SJSA1 (cell line): ENCODE data around the gene MMGT1. TPM values are rescaled to one million over a fixed set of nuclear protein-coding genes. Genes with fewer than 3 reads are reported as not detected.

ENCODE experiments used
- total RNA-seq: library from RNA; depleted of rRNA; stranded (reverse); fragments of >200 nt; shearing (Covaris generic); gene quantifications from 2 replicates; pipeline ENCODE4 v1.2.3, GENCODE V29; 2014; rRNA removed

The MMGT1 gene
- total RNA-seq, 1 experiment from 2014 or later, result 39.4 TPM

Other genes with a start within 250 kb of the MMGT1 start
- gene CT45A3, start 205.8 kb downstream of the MMGT1 start, total RNA-seq, result not detected in 2 replicates
- not detected in 2 replicates for gene CT45A5, start 188.5 kb downstream of the MMGT1 start, total RNA-seq
- not detected in 2 replicates for gene CT45A6, start 171.2 kb downstream of the MMGT1 start, total RNA-seq
- gene CT45A2, start 154.0 kb downstream of the MMGT1 start, total RNA-seq, result not detected in 2 replicates
- gene CT45A7, start 136.7 kb downstream of the MMGT1 start, total RNA-seq, result not detected in 2 replicates
- gene CT45A8, start 119.5 kb downstream of the MMGT1 start, total RNA-seq, result not detected in 2 replicates
- not detected in 2 replicates for gene CT45A9, start 102.2 kb downstream of the MMGT1 start, total RNA-seq
- gene CT45A10, start 80.5 kb downstream of the MMGT1 start, total RNA-seq, result not detected in 2 replicates
- gene SAGE1, start 80.3 kb downstream of the MMGT1 start, total RNA-seq, result not detected in 2 replicates
- 23.6 and 23.9 TPM in 2 replicates for gene SLC9A6, start 11.4 kb upstream of the MMGT1 start, total RNA-seq
- gene FHL1, start 173.5 kb upstream of the MMGT1 start, total RNA-seq, result 104 and 117 TPM in 2 replicates